Mucosa of descending colon (tissue), 3 donors: Measurements from ENCODE around the gene PUDP. TPM values are rescaled to one million over a fixed set of nuclear protein-coding genes. Genes with fewer than 3 reads are reported as not detected.
"Not testable (repeated sequence)": the region's sequence is repeated elsewhere in the genome, so short reads cannot be mapped to it uniquely, and the experiment has no call there.

Experiments used
- ATAC-seq: fragments of 200-7000 bp; cut with Tn5 transposase; one replicate; pipeline ENCODE4 v1.9.1; 2020; ENCODE audit warnings: mild to moderate bottlenecking, moderate library complexity
- DNase-seq, 3 donors: peaks; one replicate each; pipeline ENCODE4 v3.0.0-alpha.2; 2020
- H3K36me3 ChIP-seq: fragments of 200-600 bp; one replicate; pipeline ENCODE4 v1.8.0; 2021; ENCODE audit warnings: low read depth, mild to moderate bottlenecking
- H3K4me1 ChIP-seq: fragments of 200-600 bp; one replicate; pipeline ENCODE4 v1.8.0; 2021; ENCODE audit warnings: low read depth, mild to moderate bottlenecking
- H3K4me3 ChIP-seq: fragments of 200-600 bp; one replicate; pipeline ENCODE4 v1.8.0; 2021; ENCODE audit warnings: mild to moderate bottlenecking
- H3K9me3 ChIP-seq: fragments of 200-600 bp; one replicate; pipeline ENCODE4 v1.8.0; 2021; ENCODE audit warnings: mild to moderate bottlenecking
- intact Hi-C, 2 donors: fragments of 100-400 bp; cut with DNase I in 1 of 2; cut with micrococcal nuclease in 1 of 2; formaldehyde crosslinking; loops; one replicate each; pipeline versions ENCODE4 v1.11.0 to v1.11.1; 2022; cut with DNase I, micrococcal nuclease
- total RNA-seq, 3 donors: library from RNA; stranded (reverse); fragmentation: NEBNext Ultra II Directional in 2 of 3; extraction: Animal tissue kit (Norgen Biotek cat#: 25700) in 2 of 3; gene quantifications; one replicate each; pipeline versions ENCODE4 v1.2.1 to v1.2.4, GENCODE V29; 2021 to 2023
- TF ChIP-seq, protein P1 (sequence below): fragments of 200-600 bp; IDR thresholded peaks from one replicate; pipeline ENCODE4 v1.8.0; 2022; ENCODE audit warnings: antibody characterized with exemption, mild to moderate bottlenecking
- donor health status: DM: no; HTN: no; CAD: no; lungs with moderate emphysema.
- donor health status: DM: no; HTN: no; CAD: no.
- donor health status: DM: no; HTN: yes; CAD: no.

PUDP gene
- total RNA-seq, 3 donors from 2014 or later = 16.4 to 38.5 (median 32.3) TPM

- Histone ChIP-seq H3K4me3 (no peak overlapping the region), H3K36me3 (no peaks in the 10 kb centered on the region), H3K9me3 (no peaks in the 10 kb centered on the region), H3K4me1 (no peaks in the 10 kb centered on the region)
- DNase-seq = no peak
- ATAC-seq = no peak
- intact Hi-C loops = no loop called here
- TF ChIP-seq, protein P1, sequence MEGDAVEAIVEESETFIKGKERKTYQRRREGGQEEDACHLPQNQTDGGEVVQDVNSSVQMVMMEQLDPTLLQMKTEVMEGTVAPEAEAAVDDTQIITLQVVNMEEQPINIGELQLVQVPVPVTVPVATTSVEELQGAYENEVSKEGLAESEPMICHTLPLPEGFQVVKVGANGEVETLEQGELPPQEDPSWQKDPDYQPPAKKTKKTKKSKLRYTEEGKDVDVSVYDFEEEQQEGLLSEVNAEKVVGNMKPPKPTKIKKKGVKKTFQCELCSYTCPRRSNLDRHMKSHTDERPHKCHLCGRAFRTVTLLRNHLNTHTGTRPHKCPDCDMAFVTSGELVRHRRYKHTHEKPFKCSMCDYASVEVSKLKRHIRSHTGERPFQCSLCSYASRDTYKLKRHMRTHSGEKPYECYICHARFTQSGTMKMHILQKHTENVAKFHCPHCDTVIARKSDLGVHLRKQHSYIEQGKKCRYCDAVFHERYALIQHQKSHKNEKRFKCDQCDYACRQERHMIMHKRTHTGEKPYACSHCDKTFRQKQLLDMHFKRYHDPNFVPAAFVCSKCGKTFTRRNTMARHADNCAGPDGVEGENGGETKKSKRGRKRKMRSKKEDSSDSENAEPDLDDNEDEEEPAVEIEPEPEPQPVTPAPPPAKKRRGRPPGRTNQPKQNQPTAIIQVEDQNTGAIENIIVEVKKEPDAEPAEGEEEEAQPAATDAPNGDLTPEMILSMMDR = no peak
Measured at GRCh38 chrX:7100022-7100421, 47.9 kb downstream of the PUDP start.

DNA sequence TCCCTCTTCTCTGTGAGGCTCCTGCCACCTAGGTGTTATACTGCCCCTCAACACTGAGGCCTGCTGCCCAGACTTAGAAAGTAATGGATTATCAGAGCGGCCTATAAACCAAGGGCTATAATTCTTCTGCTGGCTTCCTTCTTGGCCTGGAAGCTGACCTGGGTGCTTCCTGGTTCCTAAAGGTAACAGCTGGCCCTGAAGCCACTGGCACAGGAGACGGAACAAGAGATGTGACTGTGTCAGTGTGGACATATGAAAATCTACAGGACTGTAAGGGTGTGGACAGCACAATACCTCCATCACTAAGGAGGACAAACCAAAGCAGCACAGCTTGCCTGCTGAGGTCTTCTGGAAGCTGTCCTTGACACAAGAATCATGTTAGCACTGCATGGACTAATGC, 52.3 kb downstream of the PUDP start:
- H3K4me3 ChIP-seq, H3K4me1 ChIP-seq, H3K36me3 ChIP-seq, DNase-seq, H3K9me3 ChIP-seq, intact Hi-C loops: not testable (repeated sequence)
- ATAC-seq = peak; percentile 78

- Histone ChIP-seq H3K4me3 (no peak overlapping the region), H3K9me3 (no peaks in the 10 kb centered on the region), H3K36me3 (no peaks in the 10 kb centered on the region), H3K4me1 (no peaks in the 10 kb centered on the region)
- DNase-seq (no peak), ATAC-seq (no peak)
- TF ChIP-seq, protein P1 = no peak
- intact Hi-C loops = no loop called here
Measured at GRCh38 chrX:7093305-7093704, 54.6 kb downstream of the PUDP start.

- DNase-seq (no peak), ATAC-seq (no peak)
- Histone ChIP-seq H3K9me3 (no peaks in the 10 kb centered on the region), H3K4me1 (no peaks in the 10 kb centered on the region), H3K4me3 (no peak overlapping the region), H3K36me3 (no peaks in the 10 kb centered on the region)
- intact Hi-C loops = no loop called here
- TF ChIP-seq, protein P1 = no peak
Measured at GRCh38 chrX:7092543-7092942, 55.4 kb downstream of the PUDP start.

- H3K4me3 ChIP-seq = no peak overlapping the region
- peak; percentile 71 for ATAC-seq
- H3K36me3 ChIP-seq = no peaks in the 10 kb centered on the region
- no peaks in the 10 kb centered on the region for H3K9me3 ChIP-seq
- TF ChIP-seq, protein P1 = no peak
- no peaks in the 10 kb centered on the region for H3K4me1 ChIP-seq
- DNase-seq = no peak
- intact Hi-C loops = no loop called here
Measured at GRCh38 chrX:7091923-7092322, 56.0 kb downstream of the PUDP start.

DNA sequence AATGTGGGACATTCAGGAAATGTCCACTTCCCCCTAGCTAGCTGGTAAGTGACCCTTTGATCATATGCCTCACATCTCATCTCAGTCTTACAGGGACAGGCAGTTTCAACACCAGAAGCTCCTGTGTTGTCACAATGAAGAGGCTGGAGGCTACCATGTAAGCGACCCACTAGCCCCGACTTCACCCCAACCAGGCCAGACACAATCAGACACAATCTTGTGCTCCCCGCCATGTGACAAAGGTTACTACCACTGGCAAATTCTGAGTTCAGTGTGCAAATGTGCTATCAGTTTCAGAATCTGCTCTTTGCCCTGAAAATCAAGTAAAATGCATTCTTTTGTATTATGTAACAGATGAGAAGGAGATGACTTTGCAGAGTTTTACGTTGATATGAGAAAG, 57.3 kb downstream of the PUDP start:
- Histone ChIP-seq H3K36me3 (no peaks in the 10 kb centered on the region), H3K9me3 (no peaks in the 10 kb centered on the region), H3K4me1 (no peaks in the 10 kb centered on the region), H3K4me3 (no peak overlapping the region)
- DNase-seq = no peak
- no peak for ATAC-seq
- intact Hi-C loops = no loop called here
- TF ChIP-seq, protein P1 = no peak
